ENCODE measurements around the gene NXN.
"Not testable (repeated sequence)": the region's sequence is repeated elsewhere in the genome, so short reads cannot be mapped to it uniquely, and the experiment has no call there.

DNA sequence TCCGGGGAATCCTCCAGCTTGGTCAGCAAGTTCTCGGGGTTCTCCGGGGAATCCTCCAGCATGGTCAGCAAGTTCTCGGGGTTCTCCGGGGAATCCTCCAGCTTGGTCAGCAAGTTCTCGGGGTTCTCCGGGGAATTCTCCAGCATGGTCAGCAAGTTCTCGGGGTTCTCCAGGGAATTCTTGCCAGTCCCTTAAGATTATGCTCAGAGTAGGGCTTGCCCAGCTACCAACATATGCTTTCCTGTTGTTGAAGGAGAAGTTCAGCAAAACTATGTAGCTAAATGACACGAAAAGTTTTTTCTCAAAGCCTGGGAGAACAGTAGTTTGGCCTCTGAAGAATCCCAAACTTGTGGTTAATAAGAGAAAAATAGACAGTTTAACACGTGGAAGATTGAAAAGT is 112.3 kb downstream of the NXN start:
- TF ChIP-seq CTCF (IDR thresholded peaks at IDR 0.05); POLR2AphosphoS5 (IDR thresholded peaks at IDR 0.05; ENCODE audit: low read depth, low read length); SIN3A (IDR thresholded peaks at IDR 0.05; ENCODE audit: borderline replicate concordance, insufficient read depth, low read depth, low read length); REST (IDR thresholded peaks at IDR 0.05; ENCODE audit: insufficient read depth in 1 of 2, low read depth in 2 of 2, low read length in 1 of 2); TCF7L2 (IDR thresholded peaks at IDR 0.05; ENCODE audit: low read depth, low read length): not testable (repeated sequence)

Measured in Panc1 (cell line).